Measurements from ENCODE around the gene GDI2. TPM values are rescaled to one million over a fixed set of nuclear protein-coding genes. Genes with fewer than 3 reads are reported as not detected.
A peak's percentile ranks its signal among the peaks of the same experiment; 100 is the strongest.

GDI2 gene
- total RNA-seq, 6 experiments from 2014 or later = 116 to 228 (median 128) TPM

DNA sequence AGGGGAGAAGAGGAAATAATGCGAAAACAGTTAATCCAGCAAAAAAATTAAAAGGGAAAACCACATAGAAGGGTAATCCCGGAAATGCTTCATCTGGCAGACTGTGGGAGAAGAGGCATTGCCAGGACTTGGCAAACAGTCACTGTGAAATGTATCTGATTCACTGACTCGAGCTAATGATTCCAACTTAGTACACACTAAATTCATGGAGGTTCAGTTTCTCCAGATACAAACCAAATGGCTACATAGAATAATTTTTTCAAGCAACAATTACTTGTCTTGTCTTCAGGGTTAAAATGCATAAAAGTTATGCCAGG lies 36.4 kb downstream of the GDI2 start:
- 22% methylated on average over 3 of the region's 3 CpGs for WGBS (ENCODE audit: insufficient coverage, low coverage, low lambda C conversion rate, missing lambda C conversion rate)
- no peaks in the 10 kb centered on the region for H3K4me1 ChIP-seq
- peaks cover 0 to 35% (median 17%) of the 10 kb centered on the region in 4 donors for H3K36me3 ChIP-seq
- no peaks in the 10 kb centered on the region for H3K9me3 ChIP-seq
- DNase-seq (no peak), ATAC-seq (peak in 1 of 4 donors; percentile 81)
- no peak for TF ChIP-seq POLR2A (IDR thresholded peaks at IDR 0.05)
- TF ChIP-seq, protein P1, sequence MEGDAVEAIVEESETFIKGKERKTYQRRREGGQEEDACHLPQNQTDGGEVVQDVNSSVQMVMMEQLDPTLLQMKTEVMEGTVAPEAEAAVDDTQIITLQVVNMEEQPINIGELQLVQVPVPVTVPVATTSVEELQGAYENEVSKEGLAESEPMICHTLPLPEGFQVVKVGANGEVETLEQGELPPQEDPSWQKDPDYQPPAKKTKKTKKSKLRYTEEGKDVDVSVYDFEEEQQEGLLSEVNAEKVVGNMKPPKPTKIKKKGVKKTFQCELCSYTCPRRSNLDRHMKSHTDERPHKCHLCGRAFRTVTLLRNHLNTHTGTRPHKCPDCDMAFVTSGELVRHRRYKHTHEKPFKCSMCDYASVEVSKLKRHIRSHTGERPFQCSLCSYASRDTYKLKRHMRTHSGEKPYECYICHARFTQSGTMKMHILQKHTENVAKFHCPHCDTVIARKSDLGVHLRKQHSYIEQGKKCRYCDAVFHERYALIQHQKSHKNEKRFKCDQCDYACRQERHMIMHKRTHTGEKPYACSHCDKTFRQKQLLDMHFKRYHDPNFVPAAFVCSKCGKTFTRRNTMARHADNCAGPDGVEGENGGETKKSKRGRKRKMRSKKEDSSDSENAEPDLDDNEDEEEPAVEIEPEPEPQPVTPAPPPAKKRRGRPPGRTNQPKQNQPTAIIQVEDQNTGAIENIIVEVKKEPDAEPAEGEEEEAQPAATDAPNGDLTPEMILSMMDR (IDR thresholded peaks at IDR 0.05) = no peak
- H3K4me3 ChIP-seq = no peak overlapping the region
- H3K27ac ChIP-seq = no peak overlapping the region
- no peaks in the 10 kb centered on the region for H3K27me3 ChIP-seq
- intact Hi-C loops (cut with DNase I) = no loop called here

DNA sequence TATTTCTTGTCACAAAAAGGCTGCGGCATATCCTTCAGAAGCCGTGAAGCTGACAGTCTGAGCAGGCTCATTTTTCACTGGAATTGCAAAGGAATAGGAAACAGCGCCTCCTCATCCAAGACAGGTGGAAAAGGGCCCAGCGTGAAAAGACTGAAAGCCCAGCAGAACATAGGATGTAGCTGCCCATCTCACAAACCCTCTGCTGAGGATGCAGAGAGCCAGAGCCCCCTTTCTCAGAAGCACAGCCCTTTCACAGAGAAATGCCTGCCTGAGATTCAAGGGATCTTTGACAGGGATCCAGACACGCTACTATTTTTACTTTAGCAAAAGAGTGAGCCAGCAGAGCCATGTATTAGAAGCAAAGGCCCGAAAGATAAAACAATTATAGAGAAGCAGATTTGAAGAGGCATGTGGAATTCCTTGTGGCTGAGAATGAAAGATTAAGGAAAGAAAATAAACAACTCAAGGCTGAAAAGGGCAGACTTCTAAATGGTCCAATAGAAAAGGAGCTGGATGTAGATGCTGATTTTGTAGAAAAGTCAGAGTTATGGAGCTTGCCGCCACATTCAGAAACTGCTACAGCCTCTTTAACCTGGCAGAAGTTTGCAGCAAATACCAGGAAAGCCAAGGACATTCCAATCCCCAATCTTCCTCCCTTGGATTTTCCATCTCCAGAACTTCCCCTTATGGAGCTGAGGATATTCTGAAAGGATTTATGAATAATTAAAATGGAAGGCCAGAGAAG lies 36.9 kb downstream of the GDI2 start:
- no peaks in the 10 kb centered on the region for H3K27me3 ChIP-seq
- intact Hi-C loops (cut with DNase I) = no loop called here
- no peak for ATAC-seq
- no peak for TF ChIP-seq POLR2A (IDR thresholded peaks at IDR 0.05)
- TF ChIP-seq, protein P1 (IDR thresholded peaks at IDR 0.05) = no peak
- no peak overlapping the region for H3K27ac ChIP-seq
- no peaks in the 10 kb centered on the region for H3K9me3 ChIP-seq
- H3K4me1 ChIP-seq = no peaks in the 10 kb centered on the region
- no peak overlapping the region for H3K4me3 ChIP-seq
- WGBS (ENCODE audit: insufficient coverage, low coverage, low lambda C conversion rate, missing lambda C conversion rate) = 84% methylated on average over 7 of the region's 7 CpGs
- peaks cover 0 to 37% (median 18%) of the 10 kb centered on the region in 4 donors for H3K36me3 ChIP-seq
- no peak for DNase-seq

DNA sequence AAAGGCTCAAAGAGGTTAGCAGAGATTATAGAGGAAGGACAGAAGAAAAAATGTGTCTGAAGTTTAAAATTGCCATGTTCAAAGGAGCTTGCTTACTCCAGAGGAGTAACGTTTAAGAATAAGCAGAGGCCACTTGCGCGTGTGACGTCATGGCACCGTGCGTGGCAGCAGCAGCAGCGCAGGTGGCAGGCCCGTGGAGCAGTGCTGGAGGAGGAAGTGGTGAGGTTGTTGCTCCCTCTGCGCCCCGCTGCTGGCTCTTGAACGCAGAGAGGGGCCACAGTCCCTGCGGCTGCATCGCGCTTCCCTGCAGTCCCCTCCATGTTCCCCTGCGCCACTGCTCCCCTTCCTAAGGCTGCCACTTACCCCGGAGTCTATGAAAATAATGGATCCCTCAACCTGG lies 37.5 kb downstream of the GDI2 start:
- Histone ChIP-seq H3K27me3 (no peaks in the 10 kb centered on the region), H3K27ac (no peak overlapping the region), H3K4me1 (no peaks in the 10 kb centered on the region), H3K36me3 (peaks cover 0 to 37% (median 18%) of the 10 kb centered on the region in 4 donors), H3K9me3 (no peaks in the 10 kb centered on the region), H3K4me3 (no peak overlapping the region)
- no peak for TF ChIP-seq POLR2A (IDR thresholded peaks at IDR 0.05)
- TF ChIP-seq, protein P1 (IDR thresholded peaks at IDR 0.05) = no peak
- WGBS (ENCODE audit: insufficient coverage, low coverage, low lambda C conversion rate, missing lambda C conversion rate) = 87% methylated on average over 8 of the region's 16 CpGs
- intact Hi-C loops (cut with DNase I) = no loop called here
- DNase-seq (peak; percentile 33 to 61 (median 47)), ATAC-seq (peak; percentile 39 to 49 (median 42))

DNA sequence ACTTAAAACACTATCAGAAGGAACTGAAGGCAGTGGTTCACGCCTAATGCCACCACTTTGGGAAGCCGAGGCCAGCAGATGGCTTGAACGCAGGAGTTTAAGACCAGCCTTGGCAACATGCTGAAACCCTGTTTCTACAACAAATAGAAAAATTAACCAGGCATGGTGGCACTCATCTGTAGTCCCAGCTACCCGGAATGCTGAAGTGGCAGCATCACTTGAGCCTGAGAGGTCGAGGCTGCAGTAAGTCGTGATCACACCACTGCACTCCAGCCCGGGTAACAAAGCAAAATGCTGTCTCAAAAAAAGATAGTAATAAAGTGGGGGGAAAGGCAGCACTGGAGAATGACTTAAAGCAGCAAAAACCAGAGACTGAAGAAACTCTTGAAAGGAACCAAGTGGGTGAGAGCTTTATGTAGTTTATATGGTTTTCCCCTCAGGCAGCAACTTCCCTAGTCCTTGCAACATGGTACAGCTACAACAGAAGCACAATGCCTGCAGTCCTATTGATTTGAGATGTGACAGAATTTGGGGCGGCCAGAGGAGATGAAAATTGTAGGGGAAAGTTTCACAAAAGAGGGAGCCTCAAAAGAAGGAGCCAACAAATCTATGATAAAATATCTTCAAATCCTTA lies 38.1 kb downstream of the GDI2 start:
- Histone ChIP-seq H3K36me3 (peaks cover 0 to 37% (median 18%) of the 10 kb centered on the region in 4 donors), H3K4me3 (no peak overlapping the region), H3K4me1 (no peaks in the 10 kb centered on the region), H3K9me3 (no peaks in the 10 kb centered on the region), H3K27me3 (no peaks in the 10 kb centered on the region), H3K27ac (no peak overlapping the region)
- DNase-seq (no peak), ATAC-seq (no peak)
- TF ChIP-seq, protein P1 (IDR thresholded peaks at IDR 0.05) = no peak
- TF ChIP-seq POLR2A (IDR thresholded peaks at IDR 0.05) = no peak
- WGBS (ENCODE audit: insufficient coverage, low coverage, low lambda C conversion rate, missing lambda C conversion rate) = 96% methylated on average over 8 of the region's 8 CpGs
- intact Hi-C loops (cut with DNase I) = no loop called here

Measured in right lobe of liver (tissue), 6 donors.